ENCODE data around the gene MUCL3.

- TF ChIP-seq POLR2A (IDR thresholded peaks at IDR 0.05; ENCODE audit: low read depth) (no peak), CTCF (IDR thresholded peaks at IDR 0.05) (no peak)
Observed at GRCh38 chr6:30945281-30945680, 4.5 kb downstream of the MUCL3 start.
